Glutamatergic neuron (in vitro differentiated cells): ENCODE measurements around the gene CCDC183. TPM values are rescaled to one million over a fixed set of nuclear protein-coding genes. Genes with fewer than 3 reads are reported as not detected.

Source experiments
- DNase-seq: peaks from one replicate; pipeline ENCODE4 v3.0.0; 2022
- H3K27ac Mint-ChIP-seq: one replicate; pipeline ENCODE4 v1.8.0; 2020; ENCODE audit warnings: mild to moderate bottlenecking, mixed read lengths, inconsistent platforms; ENCODE audit not compliant: unreplicated experiment
- H3K27me3 Mint-ChIP-seq: one replicate; pipeline ENCODE4 v1.8.0; 2020; ENCODE audit warnings: mild to moderate bottlenecking, moderate library complexity, mixed read lengths, inconsistent platforms; ENCODE audit not compliant: unreplicated experiment
- H3K36me3 Mint-ChIP-seq: one replicate; pipeline ENCODE4 v1.8.0; 2020; ENCODE audit warnings: mild to moderate bottlenecking, mixed read lengths, inconsistent platforms; ENCODE audit not compliant: unreplicated experiment
- H3K4me1 Mint-ChIP-seq: one replicate; pipeline ENCODE4 v1.8.0; 2020; ENCODE audit warnings: mild to moderate bottlenecking, low read depth, mixed read lengths, inconsistent platforms; ENCODE audit not compliant: unreplicated experiment
- H3K4me3 Mint-ChIP-seq: one replicate; pipeline ENCODE4 v1.8.0; 2020; ENCODE audit warnings: mild to moderate bottlenecking, mixed read lengths, inconsistent platforms; ENCODE audit not compliant: unreplicated experiment
- H3K9me3 Mint-ChIP-seq: one replicate; pipeline ENCODE4 v1.8.0; 2020; ENCODE audit warnings: mild to moderate bottlenecking, moderate library complexity, mixed read lengths, inconsistent platforms; ENCODE audit not compliant: unreplicated experiment
- total RNA-seq: library from RNA; stranded (reverse); fragmentation: NEBNext Ultra II Directional; extraction: Animal tissue kit (Norgen Biotek cat#: 25700); gene quantifications from one replicate; pipeline ENCODE4 v1.2.1, GENCODE V29; 2021; ENCODE audit not compliant: unreplicated experiment
- TF ChIP-seq, protein P1 (sequence below): fragments of 200-600 bp; sonication (generic); IDR thresholded peaks from one replicate; pipeline ENCODE4 v1.5.0; 2021; ENCODE audit not compliant: partially characterized antibody, unreplicated experiment

The CCDC183 gene
- total RNA-seq, 1 donor from 2014 or later: 20.0 TPM

DNA sequence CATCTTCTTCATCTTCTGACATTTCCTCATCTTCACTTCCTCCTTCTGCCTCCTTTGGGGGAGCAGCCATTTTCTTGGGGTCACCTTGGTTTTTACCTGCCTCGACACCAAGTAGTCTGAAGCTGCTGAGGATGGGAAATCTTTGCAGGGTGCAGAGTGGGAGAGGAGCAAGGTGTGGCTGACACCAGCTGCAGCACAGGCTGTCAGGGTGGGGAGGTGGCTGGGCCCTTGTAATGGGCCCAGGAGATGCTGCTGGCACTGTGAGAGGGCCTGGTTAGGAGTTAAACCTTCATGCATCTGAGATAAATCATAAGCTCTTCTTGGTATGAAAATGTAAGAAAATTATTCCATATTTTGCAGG is 19.3 kb downstream of the CCDC183 start:
- H3K4me3 Mint-ChIP-seq: peak overlapping the region; percentile 20
- peaks cover 7% of the 10 kb centered on the region for H3K9me3 Mint-ChIP-seq
- H3K4me1 Mint-ChIP-seq: peaks cover 8% of the 10 kb centered on the region
- TF ChIP-seq, protein P1, sequence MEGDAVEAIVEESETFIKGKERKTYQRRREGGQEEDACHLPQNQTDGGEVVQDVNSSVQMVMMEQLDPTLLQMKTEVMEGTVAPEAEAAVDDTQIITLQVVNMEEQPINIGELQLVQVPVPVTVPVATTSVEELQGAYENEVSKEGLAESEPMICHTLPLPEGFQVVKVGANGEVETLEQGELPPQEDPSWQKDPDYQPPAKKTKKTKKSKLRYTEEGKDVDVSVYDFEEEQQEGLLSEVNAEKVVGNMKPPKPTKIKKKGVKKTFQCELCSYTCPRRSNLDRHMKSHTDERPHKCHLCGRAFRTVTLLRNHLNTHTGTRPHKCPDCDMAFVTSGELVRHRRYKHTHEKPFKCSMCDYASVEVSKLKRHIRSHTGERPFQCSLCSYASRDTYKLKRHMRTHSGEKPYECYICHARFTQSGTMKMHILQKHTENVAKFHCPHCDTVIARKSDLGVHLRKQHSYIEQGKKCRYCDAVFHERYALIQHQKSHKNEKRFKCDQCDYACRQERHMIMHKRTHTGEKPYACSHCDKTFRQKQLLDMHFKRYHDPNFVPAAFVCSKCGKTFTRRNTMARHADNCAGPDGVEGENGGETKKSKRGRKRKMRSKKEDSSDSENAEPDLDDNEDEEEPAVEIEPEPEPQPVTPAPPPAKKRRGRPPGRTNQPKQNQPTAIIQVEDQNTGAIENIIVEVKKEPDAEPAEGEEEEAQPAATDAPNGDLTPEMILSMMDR: no peak
- peaks cover 2% of the 10 kb centered on the region for H3K27me3 Mint-ChIP-seq
- peaks cover 10% of the 10 kb centered on the region for H3K36me3 Mint-ChIP-seq
- DNase-seq: no peak
- H3K27ac Mint-ChIP-seq: peak overlapping the region; percentile 8

DNA sequence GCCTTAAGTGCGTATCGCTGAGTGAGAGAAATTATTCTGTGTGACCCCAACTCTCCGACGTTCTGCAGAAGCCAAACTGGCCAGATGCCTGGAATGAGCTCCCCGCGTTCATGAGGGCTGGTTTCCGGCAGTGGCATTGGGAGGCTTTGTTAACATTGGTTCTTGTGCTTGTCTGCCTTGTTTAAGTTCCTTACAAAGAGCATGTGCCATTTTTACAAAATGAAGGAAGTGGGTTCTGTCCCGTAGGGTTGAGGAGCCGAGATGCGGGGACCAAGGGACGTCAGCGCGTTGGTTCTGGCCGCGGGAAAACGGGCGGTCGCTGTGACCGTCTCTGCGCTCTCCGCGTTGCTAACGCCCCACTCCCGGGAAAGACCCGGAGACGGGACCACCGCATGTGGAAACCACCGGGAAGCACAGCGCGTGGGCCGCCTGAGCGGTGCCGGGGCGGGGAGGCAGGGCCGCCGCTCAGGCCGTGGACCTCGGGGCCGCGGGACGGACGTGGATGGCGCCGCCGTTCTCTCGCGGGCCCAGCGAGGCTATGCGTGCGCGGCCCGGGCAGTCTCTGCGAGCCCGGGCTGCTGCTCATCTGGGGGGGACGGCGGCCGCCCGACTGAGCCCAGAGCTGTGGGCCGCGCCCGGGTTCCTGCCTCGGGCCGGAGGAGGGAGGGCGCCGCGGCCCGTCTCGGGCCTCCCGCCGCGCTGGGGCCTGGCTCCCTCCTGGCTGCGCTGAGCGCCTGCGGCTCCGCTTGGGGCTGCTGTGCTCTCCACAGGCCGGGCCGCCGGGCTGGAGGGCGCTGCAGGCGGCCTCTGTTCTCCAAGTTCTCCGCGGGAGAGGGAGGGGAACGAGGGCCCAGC is 25.1 kb downstream of the CCDC183 start:
- TF ChIP-seq, protein P1: no peak
- peaks cover 11% of the 10 kb centered on the region for H3K27me3 Mint-ChIP-seq
- H3K36me3 Mint-ChIP-seq: peaks cover 4% of the 10 kb centered on the region
- peak overlapping the region; percentile 88 for H3K27ac Mint-ChIP-seq
- DNase-seq: peak; percentile 69
- H3K4me3 Mint-ChIP-seq: peak overlapping the region; percentile 79
- H3K9me3 Mint-ChIP-seq: peaks cover 12% of the 10 kb centered on the region
- peaks cover 21% of the 10 kb centered on the region for H3K4me1 Mint-ChIP-seq

DNA sequence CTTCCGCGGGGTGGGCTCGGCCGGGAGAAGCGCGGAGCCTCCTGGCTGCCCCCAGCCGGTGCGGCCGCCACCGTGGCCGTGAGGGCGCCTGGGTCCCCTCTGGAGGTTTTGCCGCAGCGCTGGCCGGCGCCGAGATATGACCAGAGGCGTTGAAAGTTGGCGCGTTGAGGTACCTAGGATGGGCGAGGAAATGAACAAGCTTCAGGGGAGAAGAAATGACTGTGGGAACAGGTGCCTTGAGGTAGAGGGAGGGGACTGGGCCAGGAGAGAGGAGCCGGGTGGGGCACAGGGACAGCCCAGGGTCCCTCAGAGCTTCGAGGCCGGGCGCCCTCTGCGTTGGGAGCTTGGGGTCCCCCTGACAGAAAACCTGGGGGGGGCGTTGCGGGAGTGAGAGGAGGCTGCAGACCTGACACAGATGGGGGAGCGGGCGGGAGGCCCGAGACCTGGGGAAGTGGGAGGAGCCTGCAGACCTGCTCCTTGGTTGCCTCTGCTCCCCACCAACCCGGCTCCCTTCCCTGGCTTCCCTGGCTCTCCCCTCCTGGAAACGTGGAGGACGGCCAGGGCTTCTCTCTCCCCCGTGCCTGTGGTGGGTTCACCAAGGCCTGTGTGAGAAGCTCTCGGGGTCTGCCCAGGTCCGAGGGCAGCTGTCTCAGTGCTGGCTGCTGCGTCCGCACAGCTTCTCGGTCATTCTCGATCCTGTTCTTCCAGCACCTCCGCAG is 25.8 kb downstream of the CCDC183 start:
- peaks cover 4% of the 10 kb centered on the region for H3K36me3 Mint-ChIP-seq
- H3K27ac Mint-ChIP-seq: peak overlapping the region; percentile 59
- H3K27me3 Mint-ChIP-seq: peaks cover 11% of the 10 kb centered on the region
- no peak for DNase-seq
- H3K9me3 Mint-ChIP-seq: peaks cover 12% of the 10 kb centered on the region
- H3K4me3 Mint-ChIP-seq: peak overlapping the region; percentile 32
- peaks cover 19% of the 10 kb centered on the region for H3K4me1 Mint-ChIP-seq
- TF ChIP-seq, protein P1: no peak

DNA sequence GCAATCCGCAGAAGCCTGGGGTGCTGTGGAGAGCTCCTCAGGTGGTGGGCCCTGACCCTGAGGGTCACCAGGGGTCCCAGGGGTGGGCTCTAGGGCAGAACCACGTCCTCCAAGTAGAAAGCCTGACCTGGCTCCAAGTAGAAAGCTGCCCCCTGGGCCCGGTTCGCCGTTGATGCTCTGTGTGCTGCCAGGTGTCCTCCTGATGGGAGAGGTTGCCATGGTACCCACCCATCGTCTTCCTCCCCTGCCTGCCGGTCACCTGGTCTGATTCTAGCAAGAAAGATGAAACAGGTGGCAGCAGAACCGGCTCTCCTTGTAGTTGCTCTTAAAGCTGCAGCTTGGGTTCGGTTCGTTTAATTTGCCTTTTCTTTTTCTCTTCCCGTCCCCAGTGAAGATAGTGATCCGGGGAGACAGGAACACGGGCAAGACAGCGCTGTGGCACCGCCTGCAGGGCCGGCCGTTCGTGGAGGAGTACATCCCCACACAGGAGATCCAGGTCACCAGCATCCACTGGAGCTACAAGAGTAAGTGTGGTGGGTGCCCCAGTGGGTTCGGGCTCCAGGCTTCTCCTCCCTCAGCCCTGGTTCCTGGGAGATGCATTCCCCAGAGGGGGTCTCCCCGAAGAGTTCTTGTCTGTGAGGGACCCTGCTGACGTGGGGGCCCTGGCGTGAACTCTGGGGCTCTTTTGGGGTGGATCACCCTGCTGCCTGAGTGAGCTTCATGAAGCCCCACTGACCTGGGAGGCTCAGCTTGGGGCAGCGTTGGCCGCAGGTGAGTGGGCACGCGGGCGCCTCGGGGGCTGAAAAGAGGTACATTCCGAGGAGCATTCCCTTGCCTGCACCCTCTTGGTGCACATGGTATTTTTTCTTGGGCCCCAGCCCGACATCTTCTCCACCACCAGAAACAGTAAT is 27.3 kb downstream of the CCDC183 start:
- Mint-ChIP-seq H3K4me1 (peaks cover 19% of the 10 kb centered on the region), H3K9me3 (peaks cover 12% of the 10 kb centered on the region), H3K4me3 (peak overlapping the region; percentile 4), H3K36me3 (peaks cover 4% of the 10 kb centered on the region), H3K27ac (peak overlapping the region; percentile 79), H3K27me3 (peaks cover 11% of the 10 kb centered on the region)
- TF ChIP-seq, protein P1: no peak
- DNase-seq: peak; percentile 14
